H9 (cell line): ENCODE results near the gene OR8K3. TPM values are rescaled to one million over a fixed set of nuclear protein-coding genes. Genes with fewer than 3 reads are reported as not detected.
A peak's percentile ranks its signal among the peaks of the same experiment; 100 is the strongest.

Source experiments
- DNase-seq: peaks from one replicate; pipeline ENCODE4 v3.0.0-alpha.2; 2017
- H2AFZ ChIP-seq: one replicate; pipeline ENCODE4 v1.6.1; 2013; ENCODE audit warnings: mild to moderate bottlenecking, low read length, control low read depth, moderate library complexity
- H2AK5ac ChIP-seq: 2 replicates; pipeline ENCODE4 v1.6.1; 2013; ENCODE audit warnings: low read length, control low read depth, mixed read lengths; ENCODE audit not compliant: insufficient read length
- H2BK120ac ChIP-seq: one replicate; pipeline ENCODE4 v1.6.1; 2013; ENCODE audit warnings: low read depth, mild to moderate bottlenecking, low read length, control low read depth, inconsistent platforms; ENCODE audit not compliant: poor library complexity, severe bottlenecking
- H2BK12ac ChIP-seq: 2 replicates; pipeline ENCODE4 v1.6.1; 2013; ENCODE audit warnings: low read length, control low read depth, mixed read lengths, low read depth; ENCODE audit not compliant: insufficient read length
- H2BK15ac ChIP-seq: 2 replicates; pipeline ENCODE4 v1.6.1; 2013; ENCODE audit warnings: low read depth, low read length, control low read depth
- H2BK20ac ChIP-seq: one replicate; pipeline ENCODE4 v1.6.1; 2013; ENCODE audit warnings: low read depth, mild to moderate bottlenecking, low read length, control low read depth, inconsistent platforms; ENCODE audit not compliant: poor library complexity, severe bottlenecking
- H2BK5ac ChIP-seq: 2 replicates; pipeline ENCODE4 v1.6.1; 2013; ENCODE audit warnings: low read length, control low read depth, mixed read lengths; ENCODE audit not compliant: insufficient read length
- H3K14ac ChIP-seq: 2 replicates; pipeline ENCODE4 v1.6.1; 2013; ENCODE audit warnings: low read length, control low read depth; ENCODE audit not compliant: insufficient read depth
- H3K18ac ChIP-seq: 2 replicates; pipeline ENCODE4 v1.6.1; 2013; ENCODE audit warnings: low read depth, mild to moderate bottlenecking, mixed read lengths, low read length, control low read depth; ENCODE audit not compliant: insufficient read length
- H3K23ac ChIP-seq: 2 replicates; pipeline ENCODE4 v1.6.1; 2013; ENCODE audit warnings: low read length, control low read depth, mixed read lengths, low read depth; ENCODE audit not compliant: insufficient read length
- H3K23me2 ChIP-seq: 2 replicates; pipeline ENCODE4 v1.6.1; 2013; ENCODE audit warnings: low read depth, mild to moderate bottlenecking, mixed read lengths, low read length, control low read depth; ENCODE audit not compliant: insufficient read length, poor library complexity, severe bottlenecking
- H3K27ac ChIP-seq: 2 replicates; pipeline ENCODE4 v1.5.1; 2013; ENCODE audit warnings: low read length, control low read depth, mixed read lengths, low read depth; ENCODE audit not compliant: insufficient read length
- H3K27me3 ChIP-seq: 2 replicates; pipeline ENCODE4 v1.6.1; 2013; ENCODE audit warnings: low read length, control low read depth, inconsistent platforms; ENCODE audit not compliant: insufficient read depth
- H3K4ac ChIP-seq: 2 replicates; pipeline ENCODE4 v1.6.1; 2013; ENCODE audit warnings: low read depth, mild to moderate bottlenecking, control low read depth, inconsistent platforms, low read length, moderate library complexity
- H3K4me1 ChIP-seq: 2 replicates; pipeline ENCODE4 v1.6.1; 2013; ENCODE audit warnings: low read length, control low read depth, inconsistent platforms; ENCODE audit not compliant: insufficient read depth
- H3K4me2 ChIP-seq: 2 replicates; pipeline ENCODE4 v1.6.1; 2013; ENCODE audit warnings: low read length, control low read depth, mixed read lengths; ENCODE audit not compliant: insufficient read length, insufficient read depth
- H3K56ac ChIP-seq: 2 replicates; pipeline ENCODE4 v1.6.1; 2013; ENCODE audit warnings: low read depth, mild to moderate bottlenecking, mixed read lengths, low read length, control low read depth; ENCODE audit not compliant: insufficient read length
- H3K79me1 ChIP-seq: 2 replicates; pipeline ENCODE4 v1.6.1; 2013; ENCODE audit warnings: low read depth, mild to moderate bottlenecking, moderate library complexity, low read length, control low read depth, inconsistent platforms; ENCODE audit not compliant: insufficient read depth, poor library complexity, severe bottlenecking
- H3K79me2 ChIP-seq: 2 replicates; pipeline ENCODE4 v1.6.1; 2013; ENCODE audit warnings: low read length, control low read depth, inconsistent platforms; ENCODE audit not compliant: insufficient read depth
- H3K9ac ChIP-seq: 2 replicates; pipeline ENCODE4 v1.6.1; 2013; ENCODE audit warnings: low read length, control low read depth, mixed read lengths; ENCODE audit not compliant: insufficient read length; ENCODE audit errors: extremely low read depth
- H3K9me3 ChIP-seq: one replicate; pipeline ENCODE4 v1.6.1; 2013; ENCODE audit warnings: low read depth, low read length, inconsistent platforms; ENCODE audit not compliant: control insufficient read depth
- H3T11ph ChIP-seq: one replicate; pipeline ENCODE4 v1.6.1; 2013; ENCODE audit warnings: mild to moderate bottlenecking, low read length, control low read depth, inconsistent platforms
- H4K20me1 ChIP-seq: one replicate; pipeline ENCODE4 v1.6.1; 2013; ENCODE audit not compliant: control insufficient read depth, insufficient read length, insufficient read depth
- H4K5ac ChIP-seq: 2 replicates; pipeline ENCODE4 v1.6.1; 2013; ENCODE audit warnings: low read depth, mild to moderate bottlenecking, mixed read lengths, low read length, control low read depth; ENCODE audit not compliant: insufficient read length
- H4K8ac ChIP-seq: replicated peaks from 2 replicates; pipeline ENCODE4 v1.6.1; 2013; ENCODE audit warnings: low read length, control low read depth, mixed read lengths, low read depth; ENCODE audit not compliant: insufficient read length
- H4K91ac ChIP-seq: 2 replicates; pipeline ENCODE4 v1.6.1; 2013; ENCODE audit warnings: low read depth, mild to moderate bottlenecking, moderate library complexity, mixed read lengths, low read length, control low read depth; ENCODE audit not compliant: insufficient read length
- H3K27ac Mint-ChIP-seq, 3 experiments: 2 replicates in 2 of 3; 3 replicates in 1 of 3; pipeline ENCODE4 v1.8.0; 2020 to 2021; ENCODE audit warnings: mixed read lengths in 3 of 3, mild to moderate bottlenecking in 1 of 3, moderate library complexity in 1 of 3
- H3K27me3 Mint-ChIP-seq: 2 replicates; pipeline ENCODE4 v1.8.0; 2021; ENCODE audit warnings: low read depth, mild to moderate bottlenecking, moderate library complexity, mixed read lengths
- H3K36me3 Mint-ChIP-seq, 3 experiments: 2 replicates in 2 of 3; 3 replicates in 1 of 3; pipeline ENCODE4 v1.8.0; 2020 to 2021; ENCODE audit warnings: low read depth in 3 of 3, mixed read lengths in 3 of 3; ENCODE audit not compliant: insufficient read depth in 1 of 3
- H3K4me1 Mint-ChIP-seq, 2 experiments: 2 replicates each; pipeline ENCODE4 v1.8.0; 2020; ENCODE audit warnings: mixed read lengths in 2 of 2
- H3K4me3 Mint-ChIP-seq, 2 experiments: 2 replicates in 1 of 2; 3 replicates in 1 of 2; pipeline ENCODE4 v1.8.0; 2020 to 2021; ENCODE audit warnings: mild to moderate bottlenecking in 2 of 2, mixed read lengths in 2 of 2, moderate library complexity in 1 of 2
- H3K9me3 Mint-ChIP-seq, 2 experiments: 2 replicates in 1 of 2; 3 replicates in 1 of 2; pipeline ENCODE4 v1.8.0; 2020; ENCODE audit warnings: mild to moderate bottlenecking in 2 of 2, mixed read lengths in 2 of 2, moderate library complexity in 1 of 2
- CTCF ChIP-seq: fragments of 200-600 bp; sonication (generic); conservative IDR thresholded peaks from 3 replicates; pipeline ENCODE4 v1.8.0; 2021; ENCODE audit warnings: antibody characterized with exemption, mild to moderate bottlenecking
- WGBS: extraction: QIAGEN DNeasy Blood & Tissue Kit; methylation state at CpG from one replicate; pipeline ENCODE4 v1.1.7; 2013; ENCODE audit warnings: missing lambda C conversion rate, low lambda C conversion rate, mixed read lengths; ENCODE audit not compliant: insufficient read length; ENCODE audit errors: extremely low coverage; 5-methylcytosine and 5-hydroxymethylcytosine counted together
- total RNA-seq: library from RNA; stranded (reverse); gene quantifications from 2 replicates; pipeline ENCODE4 v1.2.1, GENCODE V29; 2021

Gene OR8K3
- total RNA-seq, 1 experiment from 2014 or later = not detected

GRCh38 chr11:56331861-56332491 lies 17.0 kb downstream of the OR8K3 start:
- Histone ChIP-seq H3K14ac (no peak overlapping the region), H3K4me2 (no peak overlapping the region), H2BK120ac (no peak overlapping the region), H3K4me1 (no peaks in the 10 kb centered on the region), H3T11ph (no peak overlapping the region), H3K18ac (peak overlapping the region; percentile 50), H4K20me1 (no peaks in the 10 kb centered on the region), H2AFZ (no peak overlapping the region), H3K27me3 (no peaks in the 10 kb centered on the region), H3K9me3 (no peaks in the 10 kb centered on the region), H2BK12ac (no peak overlapping the region), H3K23ac (no peak overlapping the region), H3K4ac (no peak overlapping the region), H3K9ac (no peak overlapping the region), H2BK20ac (no peak overlapping the region), H3K27ac (no peak overlapping the region), H2AK5ac (no peak overlapping the region), H3K79me2 (no peaks in the 10 kb centered on the region), H3K79me1 (no peaks in the 10 kb centered on the region), H4K91ac (no peak overlapping the region), H4K8ac (no peak overlapping the region), H4K5ac (no peak overlapping the region), H3K56ac (no peak overlapping the region), H2BK15ac (no peak overlapping the region), H3K23me2 (no peaks in the 10 kb centered on the region), H2BK5ac (no peak overlapping the region)
- no peak for TF ChIP-seq CTCF
- Mint-ChIP-seq H3K9me3 (peaks cover 5 to 10% of the 10 kb centered on the region in 2 experiments), H3K4me3 (no peak overlapping the region), H3K27ac (no peak overlapping the region), H3K27me3 (no peaks in the 10 kb centered on the region), H3K36me3 (peaks cover 0 to 7% (median 0%) of the 10 kb centered on the region in 3 experiments; a peak in 3 of 7 replicates), H3K4me1 (peaks cover 3 to 4% of the 10 kb centered on the region in 2 experiments; a peak in 1 of 4 replicates)
- DNase-seq = peak; percentile 41
- no CpG with 5 or more reads among the region's 34 CpGs for WGBS
